Measurements from ENCODE around the gene TPD52L2. TPM values are rescaled to one million over a fixed set of nuclear protein-coding genes. Genes with fewer than 3 reads are reported as not detected.
"Not testable (repeated sequence)": the region's sequence is repeated elsewhere in the genome, so short reads cannot be mapped to it uniquely, and the experiment has no call there.

TPD52L2 gene
- total RNA-seq, 1 donor from 2014 or later, result 85.5 TPM

GRCh38 chr20:63878899-63879663 lies 14.0 kb downstream of the TPD52L2 start:
- H3K4me1 Mint-ChIP-seq (ENCODE audit: unreplicated experiment), result no peaks in the 10 kb centered on the region
- no peak overlapping the region for H3K27ac Mint-ChIP-seq (ENCODE audit: unreplicated experiment)
- H3K36me3 Mint-ChIP-seq (ENCODE audit: low read depth, unreplicated experiment), result peaks cover 16% of the 10 kb centered on the region
- no peak for DNase-seq (ENCODE audit: low spot score)
- no peak for TF ChIP-seq CTCF (IDR thresholded peaks at IDR 0.05; ENCODE audit: unreplicated experiment)
- H3K27me3 Mint-ChIP-seq (ENCODE audit: unreplicated experiment), result peaks cover 3% of the 10 kb centered on the region
- H3K4me3 Mint-ChIP-seq (ENCODE audit: unreplicated experiment), result no peak overlapping the region
- H3K9me3 Mint-ChIP-seq (ENCODE audit: unreplicated experiment), result no peaks in the 10 kb centered on the region

- not testable (repeated sequence) for H3K27ac Mint-ChIP-seq (ENCODE audit: unreplicated experiment); H3K9me3 Mint-ChIP-seq (ENCODE audit: unreplicated experiment); H3K27me3 Mint-ChIP-seq (ENCODE audit: unreplicated experiment); H3K4me3 Mint-ChIP-seq (ENCODE audit: unreplicated experiment); DNase-seq (ENCODE audit: low spot score); H3K4me1 Mint-ChIP-seq (ENCODE audit: unreplicated experiment)
- H3K36me3 Mint-ChIP-seq (ENCODE audit: low read depth, unreplicated experiment), result peaks cover 10% of the 10 kb centered on the region
These were observed 15.8 kb downstream of the TPD52L2 start for GRCh38 chr20:63880901-63881300.

GRCh38 chr20:63881451-63882226 lies 16.6 kb downstream of the TPD52L2 start:
- TF ChIP-seq CTCF (IDR thresholded peaks at IDR 0.05; ENCODE audit: unreplicated experiment), result no peak
- Mint-ChIP-seq H3K36me3 (ENCODE audit: low read depth, unreplicated experiment) (peaks cover 4% of the 10 kb centered on the region), H3K27me3 (ENCODE audit: unreplicated experiment) (no peaks in the 10 kb centered on the region), H3K4me1 (ENCODE audit: unreplicated experiment) (no peaks in the 10 kb centered on the region), H3K4me3 (ENCODE audit: unreplicated experiment) (no peak overlapping the region), H3K9me3 (ENCODE audit: unreplicated experiment) (no peaks in the 10 kb centered on the region), H3K27ac (ENCODE audit: unreplicated experiment) (no peak overlapping the region)
- no peak for DNase-seq (ENCODE audit: low spot score)

GRCh38 chr20:63882257-63883200 lies 17.5 kb downstream of the TPD52L2 start:
- Mint-ChIP-seq H3K27ac (ENCODE audit: unreplicated experiment) (no peak overlapping the region), H3K9me3 (ENCODE audit: unreplicated experiment) (no peaks in the 10 kb centered on the region), H3K4me1 (ENCODE audit: unreplicated experiment) (peaks cover 3% of the 10 kb centered on the region), H3K27me3 (ENCODE audit: unreplicated experiment) (peaks cover 3% of the 10 kb centered on the region), H3K36me3 (ENCODE audit: low read depth, unreplicated experiment) (peaks cover 12% of the 10 kb centered on the region), H3K4me3 (ENCODE audit: unreplicated experiment) (no peak overlapping the region)
- DNase-seq (ENCODE audit: low spot score), result no peak
- no peak for TF ChIP-seq CTCF (IDR thresholded peaks at IDR 0.05; ENCODE audit: unreplicated experiment)

- H3K36me3 Mint-ChIP-seq (ENCODE audit: low read depth, unreplicated experiment), result peaks cover 14% of the 10 kb centered on the region
- H3K27ac Mint-ChIP-seq (ENCODE audit: unreplicated experiment), result no peak overlapping the region
These were observed 18.1 kb downstream of the TPD52L2 start for GRCh38 chr20:63883201-63883593.

More at GRCh38 chr20:63883201-63883593, 18.1 kb downstream of the TPD52L2 start:
- Mint-ChIP-seq H3K4me1 (ENCODE audit: unreplicated experiment) (peaks cover 3% of the 10 kb centered on the region), H3K27me3 (ENCODE audit: unreplicated experiment) (peaks cover 3% of the 10 kb centered on the region), H3K4me3 (ENCODE audit: unreplicated experiment) (no peak overlapping the region), H3K9me3 (ENCODE audit: unreplicated experiment) (no peaks in the 10 kb centered on the region)
- no peak for DNase-seq (ENCODE audit: low spot score)
- TF ChIP-seq CTCF (IDR thresholded peaks at IDR 0.05; ENCODE audit: unreplicated experiment), result no peak
